ENCODE measurements around the gene FARS2. TPM values are rescaled to one million over a fixed set of nuclear protein-coding genes. Genes with fewer than 3 reads are reported as not detected.

Gene FARS2
- total and polyA plus RNA-seq, 2 of the 13 experiments (the other 11 are each of a cell fraction or from before 2014, with no cell fraction given), result 15.4 to 26.0 TPM

GRCh38 chr6:5626727-5627426, 365.6 kb downstream of the FARS2 start:
- Histone ChIP-seq H3K4me3 (replicated peaks in 1 of 3; ENCODE audit: insufficient read depth in 1 of 3, low read depth in 2 of 3, low read length in 3 of 3) (no peak overlapping the region), H3K9ac (ENCODE audit: insufficient read depth, low read depth, low read length) (no peak overlapping the region), H4K20me1 (ENCODE audit: insufficient read depth, low read length) (no peaks in the 10 kb centered on the region), H3K27me3 (ENCODE audit: control insufficient read depth in 1 of 2, insufficient read depth in 2 of 2, low read length in 2 of 2) (no peaks in the 10 kb centered on the region), H3K27ac (ENCODE audit: extremely low read length, insufficient read depth, low read length) (no peak overlapping the region), H3K4me1 (ENCODE audit: insufficient read depth, low read length) (no peaks in the 10 kb centered on the region), H3K79me2 (ENCODE audit: insufficient read depth, low read length) (no peaks in the 10 kb centered on the region), H3K4me2 (ENCODE audit: low read depth, low read length) (no peak overlapping the region), H2AFZ (ENCODE audit: low read length) (no peak overlapping the region), H3K36me3 (replicated peaks in 1 of 2; ENCODE audit: control insufficient read depth in 1 of 2, insufficient read depth in 2 of 2, low read length in 2 of 2) (no peaks in the 10 kb centered on the region), H3K9me3 (ENCODE audit: low read length) (no peaks in the 10 kb centered on the region)
- intact Hi-C loops (cut with micrococcal nuclease; ENCODE audit: unreplicated experiment), result no loop called here
- DNase-seq (ENCODE audit: low spot score), result no peak
- no TSS peak for BruUV-seq (replicated peaks)
- TF ChIP-seq ZNF781 (CRISPR knock-in tag; IDR thresholded peaks at IDR 0.05; ENCODE audit: borderline replicate concordance, not compliant biosample characterization) (no peak), SNAPC5 (CRISPR knock-in tag; IDR thresholded peaks at IDR 0.05; ENCODE audit: borderline replicate concordance) (no peak)
- in situ Hi-C loops (cut with HindIII; ENCODE audit: extremely low pct_ligation_motif_present, low pct_unique_long_range_greater_than_20kb), result no loop called here
- WGBS (ENCODE audit: low lambda C conversion rate), result 92% methylated on average over 7 of the region's 7 CpGs
- ATAC-seq, result no peak
- FAIRE-seq, result no peak
- POLR2A ChIA-PET, result no interaction called here
- CTCF ChIA-PET (ENCODE audit: low intra/inter-chr PET ratio, low total read pairs), result no interaction called here

DNA sequence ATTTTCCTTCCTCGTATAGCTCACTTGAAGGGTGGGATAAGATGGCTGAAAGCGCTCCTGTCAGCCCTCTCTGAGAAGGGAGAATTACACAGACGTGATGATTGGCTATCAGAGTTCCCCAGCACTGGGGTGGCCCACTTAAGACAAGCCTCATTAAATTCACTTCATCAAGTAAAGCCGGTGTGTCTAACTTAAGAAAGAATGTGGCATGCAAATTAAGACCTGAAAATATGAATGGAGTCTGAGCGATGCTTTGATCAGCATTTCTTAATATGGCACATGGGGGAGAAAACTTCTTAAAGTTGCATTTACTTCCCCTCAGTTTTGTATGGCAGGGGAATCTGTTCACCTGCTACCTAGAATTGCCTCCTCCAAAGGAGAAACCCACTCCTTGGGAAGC, 369.3 kb downstream of the FARS2 start:
- BruUV-seq (replicated peaks), result no TSS peak
- intact Hi-C loops (cut with micrococcal nuclease; ENCODE audit: unreplicated experiment), result no loop called here
- WGBS (ENCODE audit: low lambda C conversion rate), result 97% methylated on average over 5 of the region's 5 CpGs

More for the DNA sequence above, 369.3 kb downstream of the FARS2 start:
- no peak overlapping the region for H3K4me3 ChIP-seq (replicated peaks in 1 of 3; ENCODE audit: insufficient read depth in 1 of 3, low read depth in 2 of 3, low read length in 3 of 3)
- H3K36me3 ChIP-seq (replicated peaks in 1 of 2; ENCODE audit: control insufficient read depth in 1 of 2, insufficient read depth in 2 of 2, low read length in 2 of 2), result no peaks in the 10 kb centered on the region
- ChIA-PET CTCF (ENCODE audit: low intra/inter-chr PET ratio, low total read pairs) (no interaction called here), POLR2A (no interaction called here)
- TF ChIP-seq, protein P1, sequence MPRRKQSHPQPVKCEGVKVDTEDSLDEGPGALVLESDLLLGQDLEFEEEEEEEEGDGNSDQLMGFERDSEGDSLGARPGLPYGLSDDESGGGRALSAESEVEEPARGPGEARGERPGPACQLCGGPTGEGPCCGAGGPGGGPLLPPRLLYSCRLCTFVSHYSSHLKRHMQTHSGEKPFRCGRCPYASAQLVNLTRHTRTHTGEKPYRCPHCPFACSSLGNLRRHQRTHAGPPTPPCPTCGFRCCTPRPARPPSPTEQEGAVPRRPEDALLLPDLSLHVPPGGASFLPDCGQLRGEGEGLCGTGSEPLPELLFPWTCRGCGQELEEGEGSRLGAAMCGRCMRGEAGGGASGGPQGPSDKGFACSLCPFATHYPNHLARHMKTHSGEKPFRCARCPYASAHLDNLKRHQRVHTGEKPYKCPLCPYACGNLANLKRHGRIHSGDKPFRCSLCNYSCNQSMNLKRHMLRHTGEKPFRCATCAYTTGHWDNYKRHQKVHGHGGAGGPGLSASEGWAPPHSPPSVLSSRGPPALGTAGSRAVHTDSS (CRISPR knock-in tag; conservative IDR thresholded peaks at IDR 0.05), result no peak
- TF ChIP-seq MAFK (conservative IDR thresholded peaks at IDR 0.05 in 1 of 2, IDR thresholded peaks at IDR 0.05 in 1 of 2; ENCODE audit: low read length in 2 of 2), result 0 out of 4 replicates have a peak, but pooled peaks of 1 of the 2 experiments have one; percentile 10
- TF ChIP-seq, protein P2, sequence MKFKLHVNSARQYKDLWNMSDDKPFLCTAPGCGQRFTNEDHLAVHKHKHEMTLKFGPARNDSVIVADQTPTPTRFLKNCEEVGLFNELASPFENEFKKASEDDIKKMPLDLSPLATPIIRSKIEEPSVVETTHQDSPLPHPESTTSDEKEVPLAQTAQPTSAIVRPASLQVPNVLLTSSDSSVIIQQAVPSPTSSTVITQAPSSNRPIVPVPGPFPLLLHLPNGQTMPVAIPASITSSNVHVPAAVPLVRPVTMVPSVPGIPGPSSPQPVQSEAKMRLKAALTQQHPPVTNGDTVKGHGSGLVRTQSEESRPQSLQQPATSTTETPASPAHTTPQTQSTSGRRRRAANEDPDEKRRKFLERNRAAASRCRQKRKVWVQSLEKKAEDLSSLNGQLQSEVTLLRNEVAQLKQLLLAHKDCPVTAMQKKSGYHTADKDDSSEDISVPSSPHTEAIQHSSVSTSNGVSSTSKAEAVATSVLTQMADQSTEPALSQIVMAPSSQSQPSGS (CRISPR knock-in tag; IDR thresholded peaks at IDR 0.05), result no peak
- H3K9me3 ChIP-seq (ENCODE audit: low read length), result no peaks in the 10 kb centered on the region
- no peak for FAIRE-seq
- no peak for DNase-seq (ENCODE audit: low spot score)
- 0 out of 2 replicates have a peak, but pooled peaks cover 6% of the 10 kb centered on the region for H3K4me1 ChIP-seq (ENCODE audit: insufficient read depth, low read length)
- H3K27ac ChIP-seq (ENCODE audit: extremely low read length, insufficient read depth, low read length), result no peak overlapping the region
- no peaks in the 10 kb centered on the region for H3K79me2 ChIP-seq (ENCODE audit: insufficient read depth, low read length)
- H3K4me2 ChIP-seq (ENCODE audit: low read depth, low read length), result no peak overlapping the region
- H2AFZ ChIP-seq (ENCODE audit: low read length), result no peak overlapping the region
- no peak overlapping the region for H3K9ac ChIP-seq (ENCODE audit: insufficient read depth, low read depth, low read length)
- H3K27me3 ChIP-seq (ENCODE audit: control insufficient read depth in 1 of 2, insufficient read depth in 2 of 2, low read length in 2 of 2), result no peaks in the 10 kb centered on the region
- no peaks in the 10 kb centered on the region for H4K20me1 ChIP-seq (ENCODE audit: insufficient read depth, low read length)
- ATAC-seq, result no peak
- in situ Hi-C loops (cut with HindIII; ENCODE audit: extremely low pct_ligation_motif_present, low pct_unique_long_range_greater_than_20kb), result no loop called here

Data from HepG2 (cell line).